HG03108 (cell line): ENCODE results near the gene FGF11.
"Not testable (repeated sequence)": the region's sequence is repeated elsewhere in the genome, so short reads cannot be mapped to it uniquely, and the experiment has no call there.

Experiments used
- ATAC-seq: cut with Tn5 transposase; IDR thresholded peaks from one replicate; pipeline ENCODE4 v1.9.1; 2021; ENCODE audit warnings: moderate library complexity; ENCODE audit not compliant: unreplicated experiment

The FGF11 gene

DNA sequence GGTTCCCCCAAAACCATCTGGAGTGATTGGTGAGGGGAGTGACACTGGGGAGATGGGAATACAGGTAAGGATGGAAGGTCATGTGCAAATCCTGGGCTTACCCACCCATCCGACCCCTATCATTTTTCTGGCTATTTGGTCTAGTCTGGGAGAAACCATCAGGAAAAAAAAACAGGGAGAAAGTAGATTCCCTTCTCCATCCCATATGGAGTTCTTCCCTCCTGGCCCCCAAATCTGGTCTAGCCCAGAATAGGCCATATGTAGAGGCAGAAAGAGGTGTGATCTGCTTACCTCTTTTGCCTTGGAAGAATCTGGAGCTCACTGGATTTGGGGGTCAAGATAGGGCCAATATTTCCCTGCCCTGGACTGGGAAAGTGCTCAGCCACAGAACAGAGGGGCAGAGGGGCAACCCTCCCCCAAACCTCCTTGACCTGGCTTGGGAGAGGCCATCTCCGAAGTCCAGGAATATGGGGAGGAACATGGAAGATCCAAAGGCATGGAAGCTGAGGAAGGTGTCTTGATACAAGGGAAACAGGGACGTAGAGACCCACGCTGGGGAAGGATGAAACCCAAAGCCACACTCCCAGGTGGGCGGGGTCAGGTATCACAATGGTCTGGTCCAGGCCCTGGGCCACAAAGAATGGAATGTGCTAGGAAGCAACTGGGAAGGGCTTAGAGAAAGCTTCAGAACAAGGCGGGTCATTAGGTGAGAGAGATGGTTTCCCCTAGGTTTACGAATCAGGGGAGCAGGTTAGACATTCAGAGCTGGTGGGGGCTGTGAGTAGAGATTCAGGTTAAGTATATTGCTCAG, 21.7 kb downstream of the FGF11 start:
- ATAC-seq, result no peak

GRCh38 chr17:7462474-7463371, 23.4 kb downstream of the FGF11 start:
- ATAC-seq, result no peak

DNA sequence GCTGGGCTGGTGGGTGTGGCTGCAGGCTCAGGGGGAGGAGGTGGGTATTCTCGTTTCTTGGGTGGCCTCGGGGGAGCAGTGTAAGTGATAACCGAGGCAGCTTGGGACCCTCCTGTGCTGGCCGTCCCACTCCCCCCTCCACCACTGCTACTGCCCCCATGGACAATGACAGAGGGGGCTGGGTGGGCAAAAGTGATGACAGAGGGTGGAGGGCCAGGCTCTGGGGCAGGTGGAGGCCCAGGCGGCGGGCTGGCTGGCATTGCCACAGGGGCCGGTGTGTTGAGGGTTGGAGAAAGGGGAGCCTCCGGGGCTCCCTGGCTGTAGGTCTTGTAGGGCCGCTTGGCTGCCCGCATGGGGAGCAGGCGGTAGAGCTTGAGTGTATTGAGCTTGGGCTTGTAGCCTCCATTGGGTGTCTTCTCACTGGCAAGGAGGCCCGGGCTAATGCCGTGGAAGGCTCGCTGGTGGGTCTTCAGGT, 24.1 kb downstream of the FGF11 start:
- no peak for ATAC-seq

DNA sequence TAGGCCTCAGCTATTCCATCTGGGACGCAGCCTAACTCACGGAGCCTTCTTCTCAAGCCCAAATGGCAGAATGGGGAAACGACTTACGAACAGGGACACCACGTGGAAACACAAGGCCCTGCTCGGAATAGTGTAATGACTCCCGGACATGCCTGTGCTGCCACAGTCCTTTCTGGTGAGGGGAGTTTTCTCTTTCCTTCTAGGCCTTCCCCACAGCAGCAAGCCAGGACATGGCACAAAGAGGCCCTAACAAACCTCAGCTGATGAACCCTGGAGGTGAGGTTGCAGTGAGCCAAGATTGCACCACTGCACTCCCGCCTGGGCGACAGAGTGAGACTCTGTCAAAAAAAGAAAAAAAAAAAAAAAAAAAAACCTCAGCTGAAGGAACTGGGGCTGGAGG, 24.8 kb downstream of the FGF11 start:
- ATAC-seq, result no peak

GRCh38 chr17:7465597-7466275, 26.4 kb downstream of the FGF11 start:
- ATAC-seq, result no peak

DNA sequence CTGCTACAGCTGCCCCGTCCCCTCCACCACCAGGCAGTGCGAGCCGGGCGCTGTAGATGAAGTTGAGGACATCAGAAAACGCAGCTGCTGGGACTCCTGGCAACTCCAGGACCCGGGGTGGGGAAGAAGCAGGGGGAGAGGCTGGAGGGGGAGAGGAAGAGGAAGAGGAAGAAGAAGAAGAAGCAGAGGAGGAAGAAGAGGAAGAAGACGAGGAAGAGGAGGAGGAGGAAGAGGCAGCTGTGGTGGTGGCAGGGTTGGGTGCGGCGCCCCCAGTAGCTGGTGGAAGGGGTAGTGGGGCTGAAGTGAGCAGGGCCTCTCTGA, 27.0 kb downstream of the FGF11 start:
- ATAC-seq, result no peak

GRCh38 chr17:7466639-7467341, 27.5 kb downstream of the FGF11 start:
- ATAC-seq, result no peak

DNA sequence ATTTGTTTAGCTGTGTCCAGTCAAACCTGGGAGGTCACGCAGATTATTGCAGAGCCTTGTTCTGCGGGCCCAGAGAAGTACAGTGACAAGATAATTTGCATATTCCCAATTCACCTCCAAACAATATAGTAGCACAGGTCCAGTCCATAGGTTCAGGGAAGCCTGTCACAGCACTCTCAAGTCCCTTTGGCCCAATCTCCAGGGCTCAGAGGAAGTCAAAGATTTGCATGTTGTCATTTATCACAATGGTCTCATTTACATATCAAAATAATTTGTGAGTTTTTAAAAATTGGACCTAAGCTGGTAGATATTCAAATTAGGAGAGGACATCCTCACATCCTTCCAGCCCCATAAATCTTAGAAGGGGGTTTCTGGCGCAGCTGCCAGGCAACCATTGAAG, 28.2 kb downstream of the FGF11 start:
- no peak for ATAC-seq

DNA sequence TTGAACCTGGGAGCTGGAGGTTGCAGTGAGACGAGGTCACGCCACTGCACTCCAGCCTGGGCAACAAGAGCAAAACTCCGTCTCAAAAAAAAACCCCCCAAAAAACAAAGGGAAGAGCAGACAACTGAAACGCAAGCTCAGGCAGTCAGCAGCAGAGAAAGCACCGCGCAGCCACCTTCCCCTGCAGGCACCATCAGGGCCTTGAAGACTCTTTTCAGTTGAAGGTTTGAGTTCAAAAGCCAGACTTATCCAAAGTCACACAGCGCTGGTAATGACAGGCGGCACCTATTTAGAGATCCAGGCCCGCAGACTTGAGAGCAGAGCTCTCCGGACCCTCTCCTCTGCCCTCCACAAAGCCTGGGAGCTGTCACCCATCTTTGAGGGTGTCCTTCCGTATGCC, 29.0 kb downstream of the FGF11 start:
- ATAC-seq, result no peak

- ATAC-seq, result no peak
These were observed 29.6 kb downstream of the FGF11 start for GRCh38 chr17:7468804-7469389.

DNA sequence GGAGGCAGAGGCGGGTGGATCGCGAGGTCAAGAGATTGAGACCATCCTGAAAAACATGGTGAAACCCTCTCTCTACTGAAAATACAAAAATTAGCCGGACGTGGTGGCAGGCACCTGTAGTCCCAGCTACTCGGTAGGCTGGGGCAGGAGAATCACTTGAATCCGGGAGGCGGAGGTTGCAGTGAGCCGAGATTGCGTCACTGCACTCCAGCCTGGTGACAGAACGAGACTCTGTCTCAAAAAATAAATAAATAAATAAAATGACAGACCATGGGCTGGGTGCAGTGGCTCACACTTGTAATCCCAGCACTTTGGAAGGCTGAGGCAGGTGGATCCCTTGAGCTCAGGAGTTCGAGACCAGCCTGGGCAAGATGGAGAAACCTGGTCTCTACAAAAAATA, 30.5 kb downstream of the FGF11 start:
- not testable (repeated sequence) for ATAC-seq

DNA sequence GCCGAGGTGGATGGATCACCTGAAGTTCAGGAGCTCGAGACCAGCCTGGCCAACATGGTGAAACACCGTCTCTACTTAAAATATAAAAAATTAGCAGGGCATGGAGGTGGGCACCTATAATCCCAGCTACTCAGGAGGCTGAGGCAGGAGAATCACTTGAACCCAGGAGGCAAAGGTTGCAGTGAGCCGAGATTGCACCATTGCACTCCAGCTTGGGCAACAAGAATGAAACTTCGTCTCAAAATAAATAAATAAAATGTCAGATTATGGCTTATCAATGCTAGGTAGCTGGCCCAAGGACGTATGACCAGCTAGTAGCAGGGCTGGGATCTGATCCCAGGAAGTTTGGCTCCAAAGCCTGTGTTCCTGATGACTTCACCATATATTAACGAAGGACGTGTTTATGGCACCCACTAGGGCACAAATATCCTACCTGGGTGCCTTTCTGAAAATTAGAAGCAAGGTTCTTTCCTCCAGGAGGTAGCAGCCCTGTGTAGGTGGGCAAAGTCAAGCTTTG, 31.2 kb downstream of the FGF11 start:
- not testable (repeated sequence) for ATAC-seq

DNA sequence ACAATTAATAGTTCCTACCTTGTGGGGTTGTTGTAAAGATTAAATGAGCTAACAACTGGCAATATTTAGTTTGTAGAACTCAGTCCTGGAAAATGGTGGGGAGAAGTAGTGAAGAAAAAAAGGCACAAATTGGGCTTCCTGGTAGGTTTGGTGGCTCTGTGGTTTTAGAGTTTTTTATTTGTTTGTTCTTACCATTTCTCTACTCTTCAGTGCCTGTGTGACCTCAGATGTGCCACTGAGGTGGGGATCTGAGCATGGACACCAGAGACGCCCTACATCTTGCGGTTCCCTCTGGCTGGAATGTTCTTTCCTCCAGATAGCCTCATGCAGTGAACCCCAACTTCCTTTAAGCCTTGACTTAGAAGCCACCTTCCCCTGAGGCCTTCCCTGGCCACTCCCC, 32.4 kb downstream of the FGF11 start:
- no peak for ATAC-seq

DNA sequence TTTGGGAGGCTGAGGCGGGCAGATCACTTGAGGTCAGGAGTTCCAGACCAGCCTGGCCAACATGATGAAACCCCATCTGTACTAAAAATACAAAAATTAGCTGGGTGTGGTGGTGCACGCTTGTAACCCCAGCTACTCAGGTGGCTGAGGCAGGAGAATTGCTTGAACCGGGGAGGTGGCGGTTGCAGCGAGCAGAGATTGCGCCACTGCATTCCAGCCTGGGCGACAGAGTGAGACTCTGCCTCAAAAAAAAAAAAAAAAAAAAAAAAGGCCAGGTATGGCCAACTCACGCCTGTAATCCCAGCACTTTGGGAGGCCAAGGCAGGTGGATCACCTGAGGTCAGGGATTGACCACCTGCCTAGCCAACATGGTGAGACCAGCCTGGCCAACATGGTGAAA, 35.5 kb downstream of the FGF11 start:
- not testable (repeated sequence) for ATAC-seq

- ATAC-seq, result no peak
These were observed 36.6 kb downstream of the FGF11 start for GRCh38 chr17:7475764-7476422.

GRCh38 chr17:7476494-7476893, 37.2 kb downstream of the FGF11 start:
- ATAC-seq, result no peak

DNA sequence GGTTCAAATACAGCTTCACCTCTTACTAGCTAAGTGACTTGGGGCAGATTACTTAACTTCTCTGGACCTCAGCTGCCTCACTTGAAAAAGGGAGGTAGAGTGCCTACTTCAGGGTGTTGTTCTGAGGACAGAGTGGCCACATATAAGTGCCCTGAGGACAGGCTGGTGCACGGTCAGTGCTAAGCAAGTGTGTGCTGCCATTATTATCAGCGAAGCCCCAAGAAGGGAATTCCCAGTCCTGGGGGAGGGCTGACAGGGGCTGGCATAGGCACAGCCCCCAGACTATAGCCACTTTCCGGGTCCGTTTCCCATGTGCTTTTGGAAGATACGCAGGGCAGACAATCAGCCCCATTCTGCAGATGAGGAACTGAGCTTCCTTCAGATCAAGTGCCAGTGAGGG, 37.6 kb downstream of the FGF11 start:
- ATAC-seq, result no peak

GRCh38 chr17:7477392-7478275, 38.3 kb downstream of the FGF11 start:
- no peak for ATAC-seq
